MV-4-11 (cell line): ENCODE measurements around the gene ARID1A.

Source experiments
- DNase-seq: peaks from one replicate; lab custom pipeline; 2025; lab: John Stamatoyannopoulos, UW

The ARID1A gene

GRCh38 chr1:26827106-26827604 is 131.3 kb downstream of the ARID1A start:
- no peak for DNase-seq

- no peak for DNase-seq
These were observed 131.8 kb downstream of the ARID1A start for GRCh38 chr1:26827663-26828062.

DNA sequence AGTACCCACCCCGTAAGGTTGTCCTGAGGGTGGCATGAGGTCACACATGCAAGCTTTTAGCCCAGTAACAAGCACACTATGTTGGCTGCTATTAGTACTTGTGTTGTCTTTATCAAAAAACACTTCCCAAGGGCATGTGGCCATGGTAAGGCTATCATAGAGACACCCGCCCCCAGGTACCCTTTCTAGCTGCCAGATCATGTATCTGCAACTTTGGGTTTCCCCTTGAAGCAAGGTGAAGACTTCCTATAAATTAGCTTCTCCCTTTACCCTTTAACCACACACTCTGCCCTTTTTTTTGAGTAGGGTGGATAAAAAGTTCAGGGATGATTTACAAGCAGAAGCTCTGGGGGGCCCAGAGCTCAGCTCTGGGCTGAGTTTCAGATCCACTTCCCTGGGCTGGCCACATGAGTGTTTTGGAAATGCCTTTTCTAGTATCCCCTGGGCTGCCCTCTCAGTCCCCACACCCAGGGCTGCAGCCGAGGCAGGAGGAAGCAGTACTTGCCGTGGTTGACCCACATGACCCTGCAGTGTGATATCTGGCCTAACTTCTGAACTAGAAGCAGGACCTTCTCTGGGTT is 132.7 kb downstream of the ARID1A start:
- DNase-seq, result peak; percentile 94

DNA sequence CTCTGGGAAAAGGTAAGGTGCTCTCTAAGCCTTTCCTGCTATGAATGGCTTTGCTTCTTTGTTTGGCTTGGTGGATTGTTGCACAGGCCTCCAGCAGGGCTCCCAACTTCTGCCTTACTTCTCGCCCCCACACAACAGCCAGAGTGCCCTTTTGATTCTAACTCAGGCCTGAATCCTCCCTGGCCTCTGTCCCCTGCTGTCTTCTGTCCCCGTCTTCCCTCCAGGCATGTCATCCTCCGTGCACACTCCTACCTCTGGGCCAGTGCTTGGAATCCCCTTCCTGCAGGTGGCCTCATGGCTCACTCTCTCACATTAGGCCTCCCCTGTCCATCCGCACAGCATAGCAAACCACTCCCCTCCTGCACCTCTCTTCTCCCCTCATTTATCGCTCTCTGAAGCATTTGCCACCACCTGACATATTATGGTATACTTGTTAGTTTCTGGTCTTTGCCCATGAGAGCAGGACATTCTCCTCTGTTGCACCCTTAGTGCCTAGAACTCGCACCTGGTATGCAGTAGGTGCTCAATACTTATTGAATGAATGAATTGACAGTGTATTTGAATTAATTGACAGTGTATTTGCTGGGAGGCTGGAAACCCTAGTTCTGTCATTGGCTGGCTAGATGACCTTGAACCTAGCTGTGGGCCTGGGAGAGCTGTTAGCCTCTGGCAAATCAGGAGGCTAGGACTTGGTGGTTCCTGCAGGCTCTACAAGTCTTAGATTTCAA is 133.5 kb downstream of the ARID1A start:
- DNase-seq, result no peak

GRCh38 chr1:26831059-26831458 is 135.2 kb downstream of the ARID1A start:
- no peak for DNase-seq
